DMS79 treated with DMSO at 0.1 percent for 48 hours (cell line): ENCODE data around the gene OR7C2.
"Not testable (repeated sequence)": the region's sequence is repeated elsewhere in the genome, so short reads cannot be mapped to it uniquely, and the experiment has no call there.

Experiments
- DNase-seq: peaks from one replicate; lab custom pipeline; 2025; lab: John Stamatoyannopoulos, UW

Gene OR7C2

GRCh38 chr19:14941189-14941588 lies at the start of gene OR7C2:
TSS of gene OR7C2 (plus strand) at chr19:14941489. CDS start at chr19:14941489, 0 bp downstream.
- DNase-seq, result no peak

- DNase-seq, result no peak
These were observed 39.5 kb upstream of the OR7C2 start for GRCh38 chr19:14901675-14902260.

- DNase-seq, result no peak
These were observed 34.6 kb upstream of the OR7C2 start for GRCh38 chr19:14906711-14907110.

GRCh38 chr19:14915116-14915515 lies 26.2 kb upstream of the OR7C2 start:
- no peak for DNase-seq

GRCh38 chr19:14916848-14917247 lies 24.4 kb upstream of the OR7C2 start:
- DNase-seq, result no peak

- no peak for DNase-seq
These were observed 7.8 kb upstream of the OR7C2 start for GRCh38 chr19:14933506-14933905.

GRCh38 chr19:14940266-14940665 lies 1.0 kb upstream of the OR7C2 start:
- no peak for DNase-seq

GRCh38 chr19:14943601-14944000 lies 2.3 kb downstream of the OR7C2 start:
- no peak for DNase-seq

GRCh38 chr19:14944456-14944855 lies 3.2 kb downstream of the OR7C2 start:
- no peak for DNase-seq

GRCh38 chr19:14949413-14949812 lies 8.1 kb downstream of the OR7C2 start:
- not testable (repeated sequence) for DNase-seq

GRCh38 chr19:14949876-14950275 lies 8.6 kb downstream of the OR7C2 start:
- DNase-seq, result no peak

GRCh38 chr19:14950421-14950820 lies 9.1 kb downstream of the OR7C2 start:
- DNase-seq, result no peak

GRCh38 chr19:14952767-14953166 lies 11.5 kb downstream of the OR7C2 start:
- no peak for DNase-seq

GRCh38 chr19:14954071-14954655 lies 12.9 kb downstream of the OR7C2 start:
- DNase-seq, result no peak

- no peak for DNase-seq
These were observed 16.2 kb downstream of the OR7C2 start for GRCh38 chr19:14957464-14957863.

- DNase-seq, result no peak
These were observed 18.0 kb downstream of the OR7C2 start for GRCh38 chr19:14959263-14959662.

- no peak for DNase-seq
These were observed 20.8 kb downstream of the OR7C2 start for GRCh38 chr19:14961956-14962685.

- DNase-seq, result no peak
These were observed 27.0 kb downstream of the OR7C2 start for GRCh38 chr19:14968247-14968646.

- no peak for DNase-seq
These were observed 30.2 kb downstream of the OR7C2 start for GRCh38 chr19:14971474-14971873.

- DNase-seq, result no peak
These were observed 31.4 kb downstream of the OR7C2 start for GRCh38 chr19:14972676-14973075.

GRCh38 chr19:14974488-14974887 lies 33.2 kb downstream of the OR7C2 start:
- DNase-seq, result no peak

- no peak for DNase-seq
These were observed 35.8 kb downstream of the OR7C2 start for GRCh38 chr19:14977128-14977527.

GRCh38 chr19:14978161-14978776 lies 37.0 kb downstream of the OR7C2 start:
- no peak for DNase-seq
